Spleen (tissue), 11 donors: ENCODE measurements around the gene REEP3. TPM values are rescaled to one million over a fixed set of nuclear protein-coding genes. Genes with fewer than 3 reads are reported as not detected.

Experiments used
- DNase-seq: peaks from one replicate; pipeline ENCODE4 v3.0.0-alpha.2; 2020
- H3K27ac ChIP-seq, 8 donors: fragments of 200-600 bp; sonication (generic) in 7 of 8; 1 replicate in 4 of 8; 2 replicates in 4 of 8; pipeline versions ENCODE4 v1.5.0 to v1.8.0; 2016 to 2021; ENCODE audit warnings: inconsistent platforms in 4 of 8, mild to moderate bottlenecking in 4 of 8, moderate library complexity in 1 of 8
- H3K27me3 ChIP-seq, 7 donors: fragments of 200-600 bp; sonication (generic) in 6 of 7; replicated peaks in 1 of 7; 1 replicate in 4 of 7; 2 replicates in 3 of 7; pipeline versions ENCODE4 v1.5.0 to v1.8.0; 2016 to 2021; ENCODE audit warnings: inconsistent platforms in 3 of 7, mild to moderate bottlenecking in 1 of 7
- H3K36me3 ChIP-seq, 6 donors: fragments of 200-600 bp; sonication (generic) in 5 of 6; 1 replicate in 4 of 6; 2 replicates in 2 of 6; pipeline versions ENCODE4 v1.5.0 to v1.8.0; 2016 to 2021; ENCODE audit warnings: inconsistent platforms in 2 of 6
- H3K4me1 ChIP-seq, 6 donors: fragments of 200-600 bp; sonication (generic) in 5 of 6; 1 replicate in 3 of 6; 2 replicates in 3 of 6; pipeline versions ENCODE4 v1.5.0 to v1.8.0; 2016 to 2021; ENCODE audit warnings: inconsistent platforms in 3 of 6
- H3K4me3 ChIP-seq, 8 donors: fragments of 200-600 bp; sonication (generic) in 7 of 8; 1 replicate in 4 of 8; 2 replicates in 4 of 8; pipeline versions ENCODE4 v1.5.0 to v1.8.0; 2016 to 2021; ENCODE audit warnings: inconsistent platforms in 4 of 8, mild to moderate bottlenecking in 4 of 8, moderate library complexity in 2 of 8
- H3K9me3 ChIP-seq, 8 donors: fragments of 200-600 bp; sonication (generic) in 7 of 8; 1 replicate in 4 of 8; 2 replicates in 4 of 8; pipeline versions ENCODE4 v1.5.0 to v1.8.0; 2016 to 2021; ENCODE audit warnings: inconsistent platforms in 4 of 8
- POLR2A ChIP-seq, 3 donors: fragments of 450-650 bp; IDR thresholded peaks; one replicate each; pipeline ENCODE4 v1.5.1; 2017; ENCODE audit warnings: antibody characterized with exemption in 3 of 3, mild to moderate bottlenecking in 1 of 3
- POLR2AphosphoS5 ChIP-seq, 3 donors: sonication (generic); formaldehyde crosslinking; IDR thresholded peaks; one replicate each; pipeline ENCODE4 v1.5.1; 2017; ENCODE audit warnings: antibody characterized with exemption in 3 of 3
- WGBS, 5 donors: extraction: QIAGEN DNeasy Blood & Tissue Kit in 3 of 5; methylation state at CpG; one replicate each; pipeline versions ENCODE4 v1.1.5 to v1.1.7; 2013 to 2018; 5-methylcytosine and 5-hydroxymethylcytosine counted together
- intact Hi-C: fragments of 100-400 bp; cut with DNase I; formaldehyde crosslinking; loops from one replicate; pipeline ENCODE4 v1.15.0; 2023; ENCODE audit warnings: low total_unique reads
- polyA plus RNA-seq, 3 donors: library from polyadenylated mRNA; stranded (reverse); fragments of 200-250 nt; gene quantifications; one replicate each; pipeline ENCODE4 v1.2.1, GENCODE V29; 2013
- total RNA-seq, 7 donors: library from RNA; depleted of rRNA in 3 of 7; stranded (reverse); fragments of >200 nt in 3 of 7; fragmentation: NEBNext Ultra II Directional in 4 of 7; extraction: Animal tissue kit (Norgen Biotek cat#: 25700) in 4 of 7; gene quantifications; one replicate each; pipeline versions ENCODE4 v1.1.0 to v1.2.1, GENCODE V29; 2016 to 2021
- TF ChIP-seq, protein P1 (sequence below), 11 experiments: fragments of 200-600 bp in 7 of 11; fragments of 450-650 bp in 4 of 11; sonication (generic) in 4 of 11; IDR thresholded peaks in 8 of 11; conservative IDR thresholded peaks in 3 of 11; 1 replicate in 7 of 11; 2 replicates in 4 of 11; pipeline versions ENCODE4 v1.4.0 to v1.8.0; 2016 to 2021; ENCODE audit warnings: antibody characterized with exemption in 11 of 11, inconsistent platforms in 4 of 11, mild to moderate bottlenecking in 1 of 11
- donor health status: healthy with polysubstance abuse.
- donor health status: DM: no; HTN: no; CAD: no; lungs with moderate emphysema.
- donor health status: DM: no; HTN: no; CAD: no.
- donor health status: Bipolar disorder and iron deficiency.
- donor health status: healthy.
- donor health status: DM: no; HTN: no; CAD: no.
- donor health status: DM: yes; HTN: yes; CAD: no.

The REEP3 gene
- total and polyA plus RNA-seq, 10 donors, result 4.0 to 46.5 (median 22.1) TPM

DNA sequence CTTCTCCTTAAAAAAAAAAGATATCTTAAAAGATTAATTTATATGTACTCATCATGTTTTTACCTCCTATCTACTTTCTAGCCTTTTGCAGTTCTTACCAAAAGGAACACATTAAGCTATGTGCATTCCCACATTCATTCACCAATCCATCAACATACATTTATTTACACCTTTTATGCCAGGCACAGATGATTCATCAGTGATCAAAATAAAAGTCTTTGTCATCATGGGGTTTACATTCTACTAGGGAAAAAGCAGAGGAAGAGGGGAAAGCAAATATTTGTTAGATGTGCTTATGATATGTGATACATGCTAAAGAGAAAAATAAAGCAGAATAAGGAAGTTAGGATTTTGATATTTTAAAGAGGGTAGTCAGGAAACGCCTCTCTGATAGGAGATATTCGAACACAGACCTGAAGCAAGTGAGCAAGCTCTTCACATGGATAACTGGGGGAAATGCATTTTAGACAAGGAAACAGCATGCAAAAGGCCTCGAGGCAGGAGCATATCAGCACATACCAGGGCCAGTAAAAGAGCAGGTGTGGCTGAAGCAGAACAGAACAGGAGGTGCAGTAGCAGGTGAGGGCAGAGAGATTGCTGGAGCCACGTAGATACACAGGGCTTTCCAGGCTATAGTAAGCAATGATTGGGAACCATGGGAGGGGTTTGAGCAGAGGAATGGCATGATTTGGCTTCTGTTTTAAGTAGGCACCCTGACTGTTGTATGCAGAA, 67.4 kb downstream of the REEP3 start:
- DNase-seq, result no peak
- no peak overlapping the region for H3K4me3 ChIP-seq
- no peaks in the 10 kb centered on the region for H3K4me1 ChIP-seq
- TF ChIP-seq, protein P1, sequence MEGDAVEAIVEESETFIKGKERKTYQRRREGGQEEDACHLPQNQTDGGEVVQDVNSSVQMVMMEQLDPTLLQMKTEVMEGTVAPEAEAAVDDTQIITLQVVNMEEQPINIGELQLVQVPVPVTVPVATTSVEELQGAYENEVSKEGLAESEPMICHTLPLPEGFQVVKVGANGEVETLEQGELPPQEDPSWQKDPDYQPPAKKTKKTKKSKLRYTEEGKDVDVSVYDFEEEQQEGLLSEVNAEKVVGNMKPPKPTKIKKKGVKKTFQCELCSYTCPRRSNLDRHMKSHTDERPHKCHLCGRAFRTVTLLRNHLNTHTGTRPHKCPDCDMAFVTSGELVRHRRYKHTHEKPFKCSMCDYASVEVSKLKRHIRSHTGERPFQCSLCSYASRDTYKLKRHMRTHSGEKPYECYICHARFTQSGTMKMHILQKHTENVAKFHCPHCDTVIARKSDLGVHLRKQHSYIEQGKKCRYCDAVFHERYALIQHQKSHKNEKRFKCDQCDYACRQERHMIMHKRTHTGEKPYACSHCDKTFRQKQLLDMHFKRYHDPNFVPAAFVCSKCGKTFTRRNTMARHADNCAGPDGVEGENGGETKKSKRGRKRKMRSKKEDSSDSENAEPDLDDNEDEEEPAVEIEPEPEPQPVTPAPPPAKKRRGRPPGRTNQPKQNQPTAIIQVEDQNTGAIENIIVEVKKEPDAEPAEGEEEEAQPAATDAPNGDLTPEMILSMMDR (IDR thresholded peaks at IDR 0.05 in 8 of 11, conservative IDR thresholded peaks at IDR 0.05 in 3 of 11), result no peak
- TF ChIP-seq POLR2A (IDR thresholded peaks at IDR 0.05) (no peak), POLR2AphosphoS5 (IDR thresholded peaks at IDR 0.05) (no peak)
- H3K9me3 ChIP-seq, result no peaks in the 10 kb centered on the region
- H3K27ac ChIP-seq, result no peak overlapping the region
- intact Hi-C loops, result no loop called here
- 67 to 93% (median 71%) methylated on average over 4 of the region's 4 CpGs for WGBS, 5 donors
- H3K27me3 ChIP-seq, result no peaks in the 10 kb centered on the region
- H3K36me3 ChIP-seq, result no peaks in the 10 kb centered on the region

DNA sequence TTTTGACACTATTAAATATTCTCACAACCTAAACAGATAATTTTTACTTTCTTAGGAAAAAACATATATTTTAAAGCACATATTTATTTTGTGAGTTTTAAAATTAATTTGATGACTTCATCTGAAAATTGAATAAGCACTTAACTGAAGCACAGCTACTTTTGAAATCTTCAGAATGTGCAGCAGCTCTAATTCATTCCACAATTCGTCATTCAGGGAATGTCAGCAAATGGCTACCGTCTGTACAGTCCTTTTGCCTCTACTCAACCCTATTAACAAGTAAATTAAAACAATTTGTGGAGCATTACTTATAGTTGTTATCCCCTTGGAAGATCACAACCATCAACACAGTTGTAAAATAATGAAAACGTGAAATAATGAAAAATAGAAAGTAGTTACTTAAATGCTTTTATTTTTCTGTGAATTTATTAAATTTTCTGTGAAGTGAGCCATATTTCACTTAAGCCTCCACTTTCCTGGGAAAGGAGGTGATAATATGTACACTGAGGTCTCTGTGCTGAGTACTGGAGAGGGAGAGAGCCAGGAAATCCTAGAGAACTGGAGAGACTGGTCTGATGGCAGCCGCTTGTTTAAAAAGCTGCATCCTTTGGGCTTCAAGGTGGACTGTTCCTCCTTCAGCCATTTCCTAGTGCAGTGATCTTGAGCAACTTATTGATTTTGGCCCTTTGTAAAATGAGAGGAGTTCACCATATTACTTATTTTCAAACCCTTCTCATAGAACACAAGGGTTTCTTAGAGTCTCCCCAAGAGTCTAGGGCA, 70.6 kb downstream of the REEP3 start:
- H3K4me3 ChIP-seq, result no peak overlapping the region
- TF ChIP-seq POLR2A (IDR thresholded peaks at IDR 0.05) (no peak), POLR2AphosphoS5 (IDR thresholded peaks at IDR 0.05) (no peak)
- TF ChIP-seq, protein P1 (IDR thresholded peaks at IDR 0.05 in 8 of 11, conservative IDR thresholded peaks at IDR 0.05 in 3 of 11), result no peak
- no peaks in the 10 kb centered on the region for H3K27me3 ChIP-seq
- 94 to 97% (median 96%) methylated on average over 4 of the region's 4 CpGs for WGBS, 5 donors
- H3K36me3 ChIP-seq, result peaks cover 0 to 23% (median 9%) of the 10 kb centered on the region in 6 donors
- intact Hi-C loops, result no loop called here
- no peak for DNase-seq
- H3K4me1 ChIP-seq, result no peaks in the 10 kb centered on the region
- no peaks in the 10 kb centered on the region for H3K9me3 ChIP-seq
- no peak overlapping the region for H3K27ac ChIP-seq

DNA sequence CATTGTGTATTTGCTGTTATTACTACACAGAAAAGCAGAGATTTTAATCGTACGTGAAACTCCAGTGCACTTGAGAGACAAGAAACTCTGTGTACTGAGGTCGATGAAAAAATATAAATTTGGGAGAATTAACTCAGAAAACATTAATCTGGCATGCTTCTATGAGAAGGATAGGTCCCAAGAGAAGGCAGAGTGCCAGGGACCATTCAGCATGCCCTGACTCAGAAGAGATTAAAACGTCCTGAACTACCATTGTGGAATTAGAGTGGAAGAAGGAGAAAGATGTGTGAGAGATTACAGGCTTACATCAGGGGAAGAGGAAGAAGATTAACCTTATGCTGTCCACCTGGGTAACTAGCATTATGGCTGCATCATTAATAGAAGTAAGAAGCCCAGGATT, 72.4 kb downstream of the REEP3 start:
- no peak overlapping the region for H3K4me3 ChIP-seq
- 68 to 91% (median 82%) methylated on average over 4 of the region's 4 CpGs for WGBS, 5 donors
- intact Hi-C loops, result no loop called here
- H3K4me1 ChIP-seq, result no peaks in the 10 kb centered on the region
- TF ChIP-seq POLR2AphosphoS5 (IDR thresholded peaks at IDR 0.05) (no peak), POLR2A (IDR thresholded peaks at IDR 0.05) (no peak)
- TF ChIP-seq, protein P1 (IDR thresholded peaks at IDR 0.05 in 8 of 11, conservative IDR thresholded peaks at IDR 0.05 in 3 of 11), result no peak
- no peaks in the 10 kb centered on the region for H3K9me3 ChIP-seq
- DNase-seq, result no peak
- H3K27ac ChIP-seq, result no peak overlapping the region
- H3K27me3 ChIP-seq, result no peaks in the 10 kb centered on the region
- H3K36me3 ChIP-seq, result peaks cover 0 to 40% (median 12%) of the 10 kb centered on the region in 6 donors

DNA sequence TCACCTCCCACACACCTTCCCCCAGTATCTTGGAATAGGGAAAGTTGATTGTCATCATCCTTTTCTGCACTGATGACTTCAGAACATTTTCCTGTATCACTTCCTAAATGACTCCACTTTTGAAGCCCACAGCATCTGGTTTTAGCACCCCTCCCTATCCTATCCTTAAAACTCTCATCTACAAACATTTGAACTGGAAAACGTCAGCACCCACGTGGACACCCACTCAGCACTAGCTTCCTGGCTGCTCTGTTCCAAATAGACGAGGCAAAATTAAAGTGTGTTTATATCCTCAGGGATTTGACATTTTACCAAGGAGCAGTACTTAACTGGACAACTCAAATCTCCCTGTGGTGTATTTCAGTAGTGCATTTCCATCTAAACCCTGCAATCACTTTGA, 73.9 kb downstream of the REEP3 start:
- H3K27ac ChIP-seq, result no peak overlapping the region
- H3K36me3 ChIP-seq, result peaks cover 0 to 51% (median 16%) of the 10 kb centered on the region in 6 donors
- DNase-seq, result no peak
- intact Hi-C loops, result no loop called here
- no peak overlapping the region for H3K4me3 ChIP-seq
- TF ChIP-seq, protein P1 (IDR thresholded peaks at IDR 0.05 in 8 of 11, conservative IDR thresholded peaks at IDR 0.05 in 3 of 11), result no peak
- TF ChIP-seq POLR2AphosphoS5 (IDR thresholded peaks at IDR 0.05) (no peak), POLR2A (IDR thresholded peaks at IDR 0.05) (no peak)
- H3K4me1 ChIP-seq, result no peaks in the 10 kb centered on the region
- no peaks in the 10 kb centered on the region for H3K27me3 ChIP-seq
- no peaks in the 10 kb centered on the region for H3K9me3 ChIP-seq
- WGBS, 5 donors, result 62 to 82% (median 78%) methylated on average over 3 of the region's 3 CpGs
